ENCODE data around the gene ARRDC1.

GRCh38 chr9:137607141-137607857, 1.8 kb downstream of the ARRDC1 start:
- TF ChIP-seq TCF7L2 (IDR thresholded peaks at IDR 0.05; ENCODE audit: low read depth, low read length) (no peak), CTCF (IDR thresholded peaks at IDR 0.05) (no peak), POLR2AphosphoS5 (IDR thresholded peaks at IDR 0.05; ENCODE audit: low read depth, low read length) (no peak)
